Mucosa of descending colon (tissue), 3 donors: ENCODE data around the gene FAM50A. TPM values are rescaled to one million over a fixed set of nuclear protein-coding genes. Genes with fewer than 3 reads are reported as not detected.

Source experiments
- ATAC-seq: fragments of 200-7000 bp; cut with Tn5 transposase; one replicate; pipeline ENCODE4 v1.9.1; 2020; ENCODE audit warnings: mild to moderate bottlenecking, moderate library complexity
- DNase-seq, 3 donors: peaks; one replicate each; pipeline ENCODE4 v3.0.0-alpha.2; 2020
- H3K36me3 ChIP-seq: fragments of 200-600 bp; one replicate; pipeline ENCODE4 v1.8.0; 2021; ENCODE audit warnings: low read depth, mild to moderate bottlenecking
- H3K4me1 ChIP-seq: fragments of 200-600 bp; one replicate; pipeline ENCODE4 v1.8.0; 2021; ENCODE audit warnings: low read depth, mild to moderate bottlenecking
- H3K4me3 ChIP-seq: fragments of 200-600 bp; one replicate; pipeline ENCODE4 v1.8.0; 2021; ENCODE audit warnings: mild to moderate bottlenecking
- H3K9me3 ChIP-seq: fragments of 200-600 bp; one replicate; pipeline ENCODE4 v1.8.0; 2021; ENCODE audit warnings: mild to moderate bottlenecking
- CTCF ChIP-seq: fragments of 200-600 bp; IDR thresholded peaks from one replicate; pipeline ENCODE4 v1.8.0; 2022; ENCODE audit warnings: antibody characterized with exemption, mild to moderate bottlenecking
- intact Hi-C, 2 donors: fragments of 100-400 bp; cut with DNase I in 1 of 2; cut with micrococcal nuclease in 1 of 2; formaldehyde crosslinking; loops; one replicate each; pipeline versions ENCODE4 v1.11.0 to v1.11.1; 2022; cut with DNase I, micrococcal nuclease
- total RNA-seq, 3 donors: library from RNA; stranded (reverse); fragmentation: NEBNext Ultra II Directional in 2 of 3; extraction: Animal tissue kit (Norgen Biotek cat#: 25700) in 2 of 3; gene quantifications; one replicate each; pipeline versions ENCODE4 v1.2.1 to v1.2.4, GENCODE V29; 2021 to 2023
- donor health status: DM: no; HTN: no; CAD: no; lungs with moderate emphysema.
- donor health status: DM: no; HTN: no; CAD: no.
- donor health status: DM: no; HTN: yes; CAD: no.

Gene FAM50A
- total RNA-seq, 3 donors from 2014 or later: 46.2 to 65.1 (median 50.5) TPM

DNA sequence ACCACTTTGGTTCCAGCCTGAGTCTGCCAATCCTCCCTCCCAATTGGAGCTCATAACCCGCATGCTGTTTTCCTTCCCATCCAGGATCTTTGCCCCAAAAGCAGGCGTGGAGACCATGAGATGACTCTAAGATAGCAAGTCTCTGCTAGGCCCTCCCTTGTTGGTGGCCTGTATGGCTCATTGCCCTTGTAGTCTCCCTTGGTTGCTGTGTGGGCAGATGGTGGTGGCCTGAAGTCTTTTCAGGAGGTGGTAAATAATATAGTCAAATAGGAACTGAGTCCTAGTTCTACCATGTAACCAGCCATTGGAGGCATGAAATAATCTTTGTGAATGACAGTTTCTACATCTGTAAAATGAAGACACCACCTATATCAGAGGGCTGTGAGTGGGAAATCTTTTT, 14.2 kb upstream of the FAM50A start:
- Histone ChIP-seq H3K4me3 (no peak overlapping the region), H3K36me3 (no peaks in the 10 kb centered on the region), H3K9me3 (no peaks in the 10 kb centered on the region), H3K4me1 (no peaks in the 10 kb centered on the region)
- DNase-seq: no peak
- intact Hi-C loops: no loop called here
- no peak for TF ChIP-seq CTCF
- no peak for ATAC-seq

DNA sequence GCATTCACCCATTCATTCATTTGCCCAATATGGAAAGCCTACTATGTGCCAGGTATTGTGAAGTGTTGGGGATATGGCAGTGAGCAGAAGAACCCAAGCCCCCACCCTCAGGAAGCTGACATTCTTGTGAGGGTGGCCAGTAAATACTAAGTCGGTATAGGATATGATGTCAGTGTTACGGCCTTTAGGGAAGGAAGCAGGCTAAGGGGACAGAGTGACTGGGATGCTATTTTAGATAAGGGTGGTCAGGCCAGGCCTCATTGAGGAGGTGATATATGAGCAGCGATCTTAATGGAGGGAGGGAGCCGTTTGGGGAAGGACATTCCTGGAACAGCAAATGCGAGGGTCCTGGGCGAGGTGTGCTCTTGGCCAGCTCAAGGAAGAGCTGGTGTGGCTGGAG, 13.5 kb upstream of the FAM50A start:
- ATAC-seq (no peak), DNase-seq (no peak)
- H3K4me1 ChIP-seq: no peaks in the 10 kb centered on the region
- no peak overlapping the region for H3K4me3 ChIP-seq
- intact Hi-C loops: no loop called here
- H3K36me3 ChIP-seq: no peaks in the 10 kb centered on the region
- H3K9me3 ChIP-seq: no peaks in the 10 kb centered on the region
- TF ChIP-seq CTCF: no peak

DNA sequence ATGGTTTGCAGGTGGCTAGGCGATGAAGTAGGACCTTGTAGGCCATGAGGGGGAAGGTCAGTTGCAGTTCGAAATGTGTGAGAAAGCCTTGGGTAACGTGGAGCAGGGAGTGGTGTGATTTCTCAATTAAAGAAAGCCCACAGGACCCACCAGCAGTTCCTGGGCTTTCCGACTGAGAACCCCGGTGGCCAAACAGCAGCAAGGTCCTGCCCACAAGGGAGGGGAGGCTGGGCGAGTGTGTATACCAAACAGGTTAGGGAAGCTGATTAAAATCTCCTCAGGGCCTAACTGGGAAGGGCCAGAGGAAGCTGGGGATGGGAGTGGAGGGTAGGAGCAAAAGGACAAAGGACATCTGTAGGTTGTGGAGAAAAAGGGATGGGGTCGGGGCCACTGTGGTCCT, 13.0 kb upstream of the FAM50A start:
- Histone ChIP-seq H3K36me3 (no peaks in the 10 kb centered on the region), H3K4me1 (no peaks in the 10 kb centered on the region), H3K9me3 (no peaks in the 10 kb centered on the region), H3K4me3 (no peak overlapping the region)
- ATAC-seq (no peak), DNase-seq (no peak)
- intact Hi-C loops: no loop called here
- no peak for TF ChIP-seq CTCF

DNA sequence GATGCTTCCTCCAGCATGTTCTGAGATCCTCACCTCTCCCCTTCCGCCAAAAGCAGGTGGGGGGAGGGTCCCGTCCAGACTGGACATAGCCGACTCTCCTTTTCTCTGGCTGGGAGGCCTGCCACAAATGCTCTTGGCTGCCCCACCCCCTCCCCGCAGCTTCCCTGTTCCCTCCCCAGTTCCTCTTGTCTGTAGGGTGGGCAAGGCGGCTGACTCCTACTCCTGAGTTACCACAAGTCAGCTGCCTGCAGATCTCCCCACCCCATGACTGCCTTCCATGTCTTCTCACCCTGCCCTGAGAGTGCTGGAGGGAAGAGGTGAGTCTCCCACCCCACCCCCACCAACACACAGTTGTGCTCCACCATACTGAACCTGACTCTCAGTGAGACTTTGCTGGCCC, 12.6 kb upstream of the FAM50A start:
- no peaks in the 10 kb centered on the region for H3K4me1 ChIP-seq
- no peak for TF ChIP-seq CTCF

DNA sequence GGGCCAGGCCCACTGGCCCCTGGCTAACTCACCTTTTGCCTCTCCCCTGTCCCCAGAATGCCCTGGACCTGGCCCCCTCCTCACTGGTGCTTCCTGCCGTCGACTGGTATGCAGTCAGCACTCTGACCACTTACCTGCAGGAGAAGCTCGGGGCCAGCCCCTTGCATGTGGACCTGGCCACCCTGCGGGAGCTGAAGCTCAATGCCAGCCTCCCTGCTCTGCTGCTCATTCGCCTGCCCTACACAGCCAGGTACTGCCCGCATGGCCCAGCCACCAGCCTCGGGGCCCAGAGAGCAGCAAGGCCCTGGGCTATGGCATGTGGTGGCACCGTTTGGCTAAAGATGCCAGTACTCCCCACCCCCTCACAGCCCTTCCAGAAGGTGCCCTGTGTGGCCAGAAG, 11.7 kb upstream of the FAM50A start:
- Histone ChIP-seq H3K9me3 (no peaks in the 10 kb centered on the region), H3K36me3 (no peaks in the 10 kb centered on the region), H3K4me1 (no peaks in the 10 kb centered on the region), H3K4me3 (no peak overlapping the region)
- intact Hi-C loops: no loop called here
- ATAC-seq: no peak
- DNase-seq: no peak
- no peak for TF ChIP-seq CTCF

More for the DNA sequence above, 12.6 kb upstream of the FAM50A start:
- no peaks in the 10 kb centered on the region for H3K36me3 ChIP-seq
- no peak for ATAC-seq
- intact Hi-C loops: no loop called here
- peak in 1 of 3 donors; percentile 55 for DNase-seq
- no peak overlapping the region for H3K4me3 ChIP-seq
- no peaks in the 10 kb centered on the region for H3K9me3 ChIP-seq

DNA sequence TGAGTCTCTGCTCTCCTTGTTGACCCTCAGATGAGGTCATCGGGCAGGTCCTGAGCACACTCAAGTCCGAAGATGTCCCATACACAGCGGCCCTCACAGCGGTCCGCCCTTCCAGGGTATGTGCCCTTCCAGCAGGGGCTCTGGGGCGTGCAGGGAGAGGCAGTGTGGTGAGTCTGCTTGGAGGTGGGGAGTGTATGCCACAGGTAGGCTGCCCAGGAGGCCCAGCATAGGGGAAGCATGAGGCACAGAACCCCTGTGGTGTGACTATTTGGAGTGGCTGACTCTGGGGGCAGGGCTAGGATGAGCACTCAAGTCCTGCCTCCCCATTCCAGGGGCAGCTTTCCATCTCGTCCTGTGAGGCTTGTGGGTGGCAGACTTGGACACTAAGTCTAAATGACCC, 10.3 kb upstream of the FAM50A start:
- no peaks in the 10 kb centered on the region for H3K9me3 ChIP-seq
- TF ChIP-seq CTCF: no peak
- DNase-seq: no peak
- H3K4me1 ChIP-seq: no peaks in the 10 kb centered on the region
- ATAC-seq: no peak
- H3K36me3 ChIP-seq: no peaks in the 10 kb centered on the region
- H3K4me3 ChIP-seq: no peak overlapping the region
- intact Hi-C loops: no loop called here
